Measurements from ENCODE around the gene DOCK2.

GRCh38 chr5:170053896-170054295 lies 416.8 kb downstream of the DOCK2 start:
- TF ChIP-seq CTCF (IDR thresholded peaks at IDR 0.05) (no peak), POLR2A (IDR thresholded peaks at IDR 0.05) (no peak)
